Endothelial cell (in vitro differentiated cells): ENCODE data around the gene FOXR2. TPM values are rescaled to one million over a fixed set of nuclear protein-coding genes. Genes with fewer than 3 reads are reported as not detected.

Source experiments
- DNase-seq: peaks from one replicate; pipeline ENCODE4 v3.0.0; 2021; ENCODE audit warnings: low spot score
- H3K27ac Mint-ChIP-seq: one replicate; pipeline ENCODE4 v1.8.0; 2021; ENCODE audit warnings: mixed read lengths, inconsistent platforms; ENCODE audit not compliant: unreplicated experiment
- H3K27me3 Mint-ChIP-seq: one replicate; pipeline ENCODE4 v1.8.0; 2021; ENCODE audit warnings: mild to moderate bottlenecking, moderate library complexity, mixed read lengths, inconsistent platforms; ENCODE audit not compliant: unreplicated experiment
- H3K36me3 Mint-ChIP-seq: one replicate; pipeline ENCODE4 v1.8.0; 2021; ENCODE audit warnings: mild to moderate bottlenecking, low read depth, mixed read lengths, inconsistent platforms; ENCODE audit not compliant: unreplicated experiment
- H3K4me1 Mint-ChIP-seq: one replicate; pipeline ENCODE4 v1.8.0; 2021; ENCODE audit warnings: mild to moderate bottlenecking, mixed read lengths, inconsistent platforms; ENCODE audit not compliant: unreplicated experiment
- H3K4me3 Mint-ChIP-seq: one replicate; pipeline ENCODE4 v1.8.0; 2021; ENCODE audit warnings: mild to moderate bottlenecking, mixed read lengths, inconsistent platforms; ENCODE audit not compliant: unreplicated experiment
- H3K9me3 Mint-ChIP-seq: one replicate; pipeline ENCODE4 v1.8.0; 2021; ENCODE audit warnings: mixed read lengths, inconsistent platforms; ENCODE audit not compliant: unreplicated experiment
- total RNA-seq: library from RNA; stranded (reverse); fragmentation: NEBNext Ultra II Directional; extraction: Animal tissue kit (Norgen Biotek cat#: 25700); gene quantifications from one replicate; pipeline ENCODE4 v1.2.1, GENCODE V29; 2021; ENCODE audit not compliant: unreplicated experiment
- TF ChIP-seq, protein P1 (sequence below): fragments of 200-600 bp; sonication (generic); IDR thresholded peaks from one replicate; pipeline ENCODE4 v1.5.0; 2021; ENCODE audit warnings: antibody characterized with exemption; ENCODE audit not compliant: unreplicated experiment

The FOXR2 gene
- total RNA-seq, 1 donor from 2014 or later = not detected

DNA sequence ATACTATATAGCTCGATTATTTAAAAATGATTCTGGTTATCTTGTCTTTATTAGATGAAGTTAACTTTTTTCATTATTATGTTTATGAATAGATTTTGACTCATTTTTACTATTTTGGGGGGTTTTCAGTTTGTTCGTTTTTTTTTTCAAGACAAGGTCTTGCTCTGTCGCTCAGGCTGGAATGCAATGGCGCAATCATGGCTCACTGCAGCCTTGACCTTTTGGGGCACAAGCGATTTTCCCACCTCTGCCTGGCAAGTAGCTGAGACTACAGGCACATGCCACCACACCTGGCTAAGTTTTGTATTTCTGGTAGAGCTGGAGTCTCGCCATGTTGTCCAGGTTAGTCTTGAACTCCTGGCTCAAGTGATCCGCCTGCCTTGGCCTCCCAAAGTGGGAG, 24.9 kb upstream of the FOXR2 start:
- TF ChIP-seq, protein P1, sequence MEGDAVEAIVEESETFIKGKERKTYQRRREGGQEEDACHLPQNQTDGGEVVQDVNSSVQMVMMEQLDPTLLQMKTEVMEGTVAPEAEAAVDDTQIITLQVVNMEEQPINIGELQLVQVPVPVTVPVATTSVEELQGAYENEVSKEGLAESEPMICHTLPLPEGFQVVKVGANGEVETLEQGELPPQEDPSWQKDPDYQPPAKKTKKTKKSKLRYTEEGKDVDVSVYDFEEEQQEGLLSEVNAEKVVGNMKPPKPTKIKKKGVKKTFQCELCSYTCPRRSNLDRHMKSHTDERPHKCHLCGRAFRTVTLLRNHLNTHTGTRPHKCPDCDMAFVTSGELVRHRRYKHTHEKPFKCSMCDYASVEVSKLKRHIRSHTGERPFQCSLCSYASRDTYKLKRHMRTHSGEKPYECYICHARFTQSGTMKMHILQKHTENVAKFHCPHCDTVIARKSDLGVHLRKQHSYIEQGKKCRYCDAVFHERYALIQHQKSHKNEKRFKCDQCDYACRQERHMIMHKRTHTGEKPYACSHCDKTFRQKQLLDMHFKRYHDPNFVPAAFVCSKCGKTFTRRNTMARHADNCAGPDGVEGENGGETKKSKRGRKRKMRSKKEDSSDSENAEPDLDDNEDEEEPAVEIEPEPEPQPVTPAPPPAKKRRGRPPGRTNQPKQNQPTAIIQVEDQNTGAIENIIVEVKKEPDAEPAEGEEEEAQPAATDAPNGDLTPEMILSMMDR = no peak
- H3K36me3 Mint-ChIP-seq = no peaks in the 10 kb centered on the region
- H3K27ac Mint-ChIP-seq = no peak overlapping the region
- H3K9me3 Mint-ChIP-seq = no peaks in the 10 kb centered on the region
- no peaks in the 10 kb centered on the region for H3K27me3 Mint-ChIP-seq
- no peak overlapping the region for H3K4me3 Mint-ChIP-seq
- DNase-seq = no peak
- H3K4me1 Mint-ChIP-seq = no peaks in the 10 kb centered on the region

DNA sequence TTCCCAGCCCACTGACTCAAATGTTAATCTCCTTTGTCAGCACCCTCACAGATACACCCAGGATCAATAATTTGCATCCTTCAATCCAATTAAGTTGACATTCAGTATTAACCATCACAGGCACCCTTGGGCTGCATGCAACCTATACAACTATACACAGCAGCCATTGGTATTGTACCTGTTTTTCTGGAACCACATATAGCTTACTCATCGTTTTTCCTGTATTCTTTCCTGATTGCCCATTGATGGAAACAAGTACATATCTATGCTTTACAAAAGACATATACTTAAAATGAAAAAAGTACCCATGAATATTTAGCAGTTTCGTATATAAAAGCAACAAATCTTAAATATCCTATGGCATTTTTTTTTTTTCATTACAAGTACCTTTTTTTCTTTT, 3.7 kb upstream of the FOXR2 start:
- Mint-ChIP-seq H3K4me1 (no peaks in the 10 kb centered on the region), H3K4me3 (no peak overlapping the region), H3K36me3 (no peaks in the 10 kb centered on the region), H3K27ac (no peak overlapping the region), H3K9me3 (peaks cover 3% of the 10 kb centered on the region), H3K27me3 (peaks cover 4% of the 10 kb centered on the region)
- DNase-seq = no peak
- TF ChIP-seq, protein P1 = no peak

DNA sequence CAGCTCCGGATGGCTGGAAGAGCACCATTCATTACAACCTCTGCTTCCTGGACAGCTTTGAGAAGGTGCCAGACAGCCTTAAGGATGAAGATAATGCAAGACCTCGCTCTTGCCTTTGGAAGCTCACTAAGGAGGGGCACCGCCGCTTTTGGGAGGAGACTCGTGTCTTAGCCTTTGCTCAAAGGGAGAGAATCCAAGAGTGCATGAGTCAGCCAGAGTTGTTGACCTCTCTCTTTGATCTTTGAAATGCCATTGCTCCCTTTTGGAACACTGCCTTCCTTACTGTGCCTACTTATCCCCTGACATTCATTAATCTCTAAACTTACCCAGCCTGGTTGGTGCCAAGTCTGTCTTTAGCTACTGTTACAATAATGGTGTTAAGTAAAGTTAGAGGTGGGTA, 1.2 kb downstream of the FOXR2 start:
- DNase-seq = no peak
- peaks cover 11% of the 10 kb centered on the region for H3K9me3 Mint-ChIP-seq
- H3K36me3 Mint-ChIP-seq = no peaks in the 10 kb centered on the region
- no peak overlapping the region for H3K4me3 Mint-ChIP-seq
- TF ChIP-seq, protein P1 = no peak
- H3K4me1 Mint-ChIP-seq = no peaks in the 10 kb centered on the region
- no peak overlapping the region for H3K27ac Mint-ChIP-seq
- no peaks in the 10 kb centered on the region for H3K27me3 Mint-ChIP-seq

DNA sequence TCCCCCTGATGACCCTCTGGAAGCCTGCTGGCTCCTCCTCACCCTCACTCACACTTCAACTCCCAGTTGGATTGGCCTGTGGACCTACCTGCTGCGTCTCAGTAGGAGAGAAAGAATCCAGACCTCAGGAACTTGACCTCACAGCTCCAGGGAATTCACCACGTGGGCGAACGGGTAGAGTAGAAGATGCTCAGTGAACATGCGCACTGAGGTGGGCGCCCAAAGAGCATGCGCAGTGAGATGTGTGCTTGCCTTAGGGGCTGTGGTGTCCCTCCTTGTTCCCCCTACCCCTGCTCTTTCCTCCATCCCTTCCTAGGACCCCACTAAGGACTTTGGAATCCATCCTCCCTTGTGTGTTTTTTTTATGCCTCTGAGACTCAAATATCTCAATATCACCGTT, 12.9 kb downstream of the FOXR2 start:
- H3K4me1 Mint-ChIP-seq = no peaks in the 10 kb centered on the region
- no peaks in the 10 kb centered on the region for H3K27me3 Mint-ChIP-seq
- H3K27ac Mint-ChIP-seq = no peak overlapping the region
- H3K9me3 Mint-ChIP-seq = no peaks in the 10 kb centered on the region
- DNase-seq = no peak
- H3K36me3 Mint-ChIP-seq = no peaks in the 10 kb centered on the region
- TF ChIP-seq, protein P1 = no peak
- H3K4me3 Mint-ChIP-seq = no peak overlapping the region

DNA sequence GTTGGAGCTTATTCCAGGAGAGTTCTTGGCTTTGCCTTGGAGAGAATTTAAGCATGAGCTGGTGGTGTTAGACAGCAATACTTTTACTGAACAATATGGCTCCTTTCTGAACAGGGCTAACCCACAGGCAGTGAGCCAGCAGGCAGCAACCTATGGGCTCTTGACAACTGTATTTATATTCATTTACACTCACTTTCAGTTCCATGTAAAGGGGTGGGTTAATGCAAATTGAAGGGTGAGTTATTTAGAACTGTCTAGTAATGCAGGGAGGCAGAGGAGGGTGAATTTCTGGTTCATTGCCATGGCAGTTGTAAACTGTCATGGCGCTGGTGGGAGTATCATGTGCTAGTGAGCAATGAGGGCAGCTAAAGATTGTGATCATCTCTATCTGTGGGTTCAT, 15.7 kb downstream of the FOXR2 start:
- no peak overlapping the region for H3K27ac Mint-ChIP-seq
- no peaks in the 10 kb centered on the region for H3K27me3 Mint-ChIP-seq
- H3K4me3 Mint-ChIP-seq = no peak overlapping the region
- TF ChIP-seq, protein P1 = no peak
- no peaks in the 10 kb centered on the region for H3K9me3 Mint-ChIP-seq
- no peaks in the 10 kb centered on the region for H3K36me3 Mint-ChIP-seq
- no peak for DNase-seq
- H3K4me1 Mint-ChIP-seq = no peaks in the 10 kb centered on the region
